ENCODE measurements around the gene DAB2. TPM values are rescaled to one million over a fixed set of nuclear protein-coding genes. Genes with fewer than 3 reads are reported as not detected.

Gene DAB2
- total RNA-seq (100 to 1,000 TPM; 159 to 162 TPM), polyA plus RNA-seq (ENCODE audit: insufficient read length in 6 of 6) (100 to 1,000 TPM in 5 of 6 donors, 10 to 100 TPM in 1; 96.8 to 139 (median 118) TPM)
- long read RNA-seq, donor 1, full-length matches to known transcripts, result 3 of 55 reads
- long read RNA-seq, donor 1, partial matches to known transcripts, result 52 of 55 reads
- long read RNA-seq, donor 1, other reads (novel, unspliced or antisense), result 0 of 55 reads
- long read RNA-seq, donor 2, full-length matches to known transcripts, result 2 of 95 reads
- long read RNA-seq, donor 2, partial matches to known transcripts, result 93 of 95 reads
- long read RNA-seq, donor 2, other reads (novel, unspliced or antisense), result 0 of 95 reads
- long read RNA-seq, donor 3, full-length matches to known transcripts, result 8 of 13 reads
- long read RNA-seq, donor 3, partial matches to known transcripts, result 5 of 13 reads
- long read RNA-seq, donor 3, other reads (novel, unspliced or antisense), result 0 of 13 reads
- long read RNA-seq, donor 4, full-length matches to known transcripts, result 2 of 73 reads
- long read RNA-seq, donor 4, partial matches to known transcripts, result 70 of 73 reads
- long read RNA-seq, donor 4, other reads (novel, unspliced or antisense), result 1 of 73 reads
- long read RNA-seq, donor 5, full-length matches to known transcripts, result 2 of 30 reads
- long read RNA-seq, donor 5, partial matches to known transcripts, result 28 of 30 reads
- long read RNA-seq, donor 5, other reads (novel, unspliced or antisense), result 0 of 30 reads
- long read RNA-seq, donor 6, full-length matches to known transcripts, result 4 of 42 reads
- long read RNA-seq, donor 6, partial matches to known transcripts, result 38 of 42 reads
- long read RNA-seq, donor 6, other reads (novel, unspliced or antisense), result 0 of 42 reads
- long read RNA-seq, donor 7, full-length matches to known transcripts, result 1 of 8 reads
- long read RNA-seq, donor 7, partial matches to known transcripts, result 7 of 8 reads
- long read RNA-seq, donor 7, other reads (novel, unspliced or antisense), result 0 of 8 reads
- long read RNA-seq, donor 8, full-length matches to known transcripts, result 8 of 39 reads
- long read RNA-seq, donor 8, partial matches to known transcripts, result 31 of 39 reads
- long read RNA-seq, donor 8, other reads (novel, unspliced or antisense), result 0 of 39 reads
- long read RNA-seq, donor 9, result 0 reads
- long read RNA-seq, donor 10, full-length matches to known transcripts, result 3 of 59 reads
- long read RNA-seq, donor 10, partial matches to known transcripts, result 46 of 59 reads
- long read RNA-seq, donor 10, other reads (novel, unspliced or antisense), result 10 of 59 reads
- long read RNA-seq, donor 11, result 0 reads
- long read RNA-seq, donor 12, full-length matches to known transcripts, result 4 of 19 reads
- long read RNA-seq, donor 12, partial matches to known transcripts, result 15 of 19 reads
- long read RNA-seq, donor 12, other reads (novel, unspliced or antisense), result 0 of 19 reads

GRCh38 chr5:39424736-39425637 lies at the start of gene DAB2:
DAB2 (minus strand) TSS chr5:39424980; CDS start chr5:39394320, 30,660 bp downstream.
- H3K27ac ChIP-seq, result peak within 1 kb of the TSS; percentile 87 to 90
- peak; percentile 81 for ATAC-seq
- no peaks in the 10 kb centered on the region for H3K36me3 ChIP-seq
- peak; percentile 84 to 94 (median 92) for DNase-seq
- TF ChIP-seq CTCF (IDR thresholded peaks at IDR 0.05), result peak; percentile 41 to 43
- intact Hi-C loops (cut with DNase I), result loop anchor here in 1 of 2 donors (10.0 kb wide), 1 partner anchor 80 kb away; no protein-coding TSS in a partner anchor
- peak within 1 kb of the TSS; percentile 53 to 55 for H3K4me3 ChIP-seq
- peaks cover 18 to 49% of the 10 kb centered on the region in 2 donors for H3K4me1 ChIP-seq
- H3K27me3 ChIP-seq, result peaks cover 0 to 10% of the 10 kb centered on the region in 2 donors
- H3K9me3 ChIP-seq, result no peaks in the 10 kb centered on the region

GRCh38 chr5:39473156-39473775 lies 48.5 kb upstream of the DAB2 start:
- intact Hi-C loops (cut with DNase I), result no loop called here
- no peak for TF ChIP-seq CTCF (IDR thresholded peaks at IDR 0.05)

GRCh38 chr5:39471836-39472508 lies 47.2 kb upstream of the DAB2 start:
- H3K4me1 ChIP-seq, result peaks cover 0 to 19% of the 10 kb centered on the region in 2 donors
- ATAC-seq (no peak), DNase-seq (no peak)
- no peak overlapping the region for H3K4me3 ChIP-seq
- no peaks in the 10 kb centered on the region for H3K9me3 ChIP-seq
- no peak for TF ChIP-seq CTCF (IDR thresholded peaks at IDR 0.05)
- no peak overlapping the region for H3K27ac ChIP-seq
- intact Hi-C loops (cut with DNase I), result no loop called here
- no peaks in the 10 kb centered on the region for H3K36me3 ChIP-seq
- H3K27me3 ChIP-seq, result no peaks in the 10 kb centered on the region

More at GRCh38 chr5:39473156-39473775, 48.5 kb upstream of the DAB2 start:
- Histone ChIP-seq H3K4me3 (no peak overlapping the region), H3K36me3 (no peaks in the 10 kb centered on the region), H3K27me3 (no peaks in the 10 kb centered on the region), H3K9me3 (no peaks in the 10 kb centered on the region), H3K4me1 (peaks cover 0 to 11% of the 10 kb centered on the region in 2 donors), H3K27ac (no peak overlapping the region)
- DNase-seq, result no peak
- no peak for ATAC-seq

Data from left lung (tissue), 14 donors.